H1 (cell line): ENCODE results near the gene KRTAP4-7. TPM values are rescaled to one million over a fixed set of nuclear protein-coding genes. Genes with fewer than 3 reads are reported as not detected.

ENCODE experiments used
- CTCF ChIA-PET: fragments of 300-600 bp; sonication (Branson Sonifier 250); formaldehyde crosslinking; loops from one replicate; lab custom pipeline; 2021; ENCODE audit not compliant: partially characterized antibody; lab: Charles Lee
- POLR2A ChIA-PET: fragments of 300-600 bp; sonication (Branson Sonifier 250); formaldehyde crosslinking; loops from one replicate; lab custom pipeline; 2021; ENCODE audit warnings: inconsistent platforms; ENCODE audit not compliant: partially characterized antibody; lab: Charles Lee
- DNase-seq, 2 experiments: peaks; one replicate each; pipeline versions ENCODE4 v3.0.0 to v3.0.0-alpha.2; 2010 to 2022; ENCODE audit warnings: low spot score in 2 of 2, low read depth in 1 of 2, mixed read lengths in 1 of 2
- FAIRE-seq: peaks from 2 replicates; lab custom pipeline; 2011; peaks lifted over from hg19 to GRCh38; lab: Jason Lieb, UNC
- H2AFZ ChIP-seq: 2 replicates; pipeline ENCODE4 v1.8.1; 2012; ENCODE audit warnings: low read length, inconsistent platforms
- H2AK5ac ChIP-seq: 2 replicates; pipeline ENCODE4 v1.6.1; 2013; ENCODE audit warnings: low read depth, low read length
- H2BK120ac ChIP-seq: replicated peaks from 2 replicates; pipeline ENCODE3; 2013; ENCODE audit warnings: low read depth, low read length, inconsistent platforms
- H2BK12ac ChIP-seq: 2 replicates; pipeline ENCODE4 v1.6.1; 2013; ENCODE audit warnings: low read depth, low read length
- H2BK15ac ChIP-seq: 2 replicates; pipeline ENCODE4 v1.6.1; 2013; ENCODE audit warnings: low read length
- H2BK20ac ChIP-seq: 2 replicates; pipeline ENCODE4 v1.6.1; 2013; ENCODE audit warnings: low read length
- H2BK5ac ChIP-seq: 2 replicates; pipeline ENCODE4 v1.6.1; 2013; ENCODE audit warnings: low read depth, low read length
- H3K14ac ChIP-seq: 2 replicates; pipeline ENCODE4 v1.6.1; 2013; ENCODE audit warnings: inconsistent platforms; ENCODE audit not compliant: insufficient read length
- H3K18ac ChIP-seq: 2 replicates; pipeline ENCODE4 v1.6.1; 2013; ENCODE audit warnings: low read length; ENCODE audit errors: extremely low read depth
- H3K23ac ChIP-seq: 2 replicates; pipeline ENCODE4 v1.6.1; 2013; ENCODE audit warnings: inconsistent platforms; ENCODE audit not compliant: insufficient read length
- H3K23me2 ChIP-seq: 2 replicates; pipeline ENCODE4 v1.6.1; 2013; ENCODE audit warnings: low read depth, low read length
- H3K27ac ChIP-seq: 2 replicates; pipeline ENCODE4 v1.6.1; 2011; ENCODE audit warnings: low read depth, low read length, inconsistent platforms
- H3K27me3 ChIP-seq, 4 experiments: replicated peaks in 1 of 4; 1 replicate in 1 of 4; 2 replicates in 3 of 4; pipeline versions ENCODE4 v1.6.1 to v1.8.1; 2011 to 2013; ENCODE audit warnings: low read length in 3 of 4, mild to moderate bottlenecking in 3 of 4, inconsistent platforms in 2 of 4, mixed read lengths in 2 of 4, moderate library complexity in 1 of 4; ENCODE audit not compliant: control insufficient read depth in 3 of 4, insufficient read depth in 3 of 4; ENCODE audit errors: extremely low read depth in 1 of 4
- H3K36me3 ChIP-seq, 4 experiments: 2 replicates each; pipeline versions ENCODE4 v1.6.1 to v1.8.1; 2011 to 2013; ENCODE audit warnings: mild to moderate bottlenecking in 4 of 4, low read length in 3 of 4, moderate library complexity in 2 of 4, control low read depth in 1 of 4, inconsistent platforms in 1 of 4; ENCODE audit not compliant: insufficient read depth in 4 of 4, control insufficient read depth in 2 of 4
- H3K4ac ChIP-seq: replicated peaks from 2 replicates; pipeline ENCODE3; 2013; ENCODE audit warnings: low read length, low read depth, mixed read lengths, inconsistent platforms; ENCODE audit not compliant: insufficient read length
- H3K4me1 ChIP-seq, 4 experiments: replicated peaks in 1 of 4; 1 replicate in 1 of 4; 2 replicates in 3 of 4; pipeline versions ENCODE4 v1.6.1 to v1.8.1; 2011 to 2013; ENCODE audit warnings: low read length in 3 of 4, inconsistent platforms in 2 of 4, mixed read lengths in 1 of 4; ENCODE audit not compliant: insufficient read depth in 4 of 4, control insufficient read depth in 3 of 4
- H3K4me2 ChIP-seq, 2 experiments: 2 replicates each; pipeline versions ENCODE4 v1.6.1 to v1.8.1; 2011 to 2013; ENCODE audit warnings: low read depth in 2 of 2, low read length in 2 of 2, control low read depth in 1 of 2, inconsistent platforms in 1 of 2, mild to moderate bottlenecking in 1 of 2; ENCODE audit not compliant: insufficient read depth in 1 of 2
- H3K4me3 ChIP-seq, 4 experiments: fragments of 200-600, 300-600 bp in 1 of 4; sonication (generic), shearing (Covaris generic), sonication (Bioruptor Twin) in 1 of 4; 2 replicates each; pipeline versions ENCODE4 v1.5.1 to v1.8.1; 2011 to 2016; ENCODE audit warnings: low read length in 4 of 4, low read depth in 3 of 4, control low read depth in 2 of 4, inconsistent platforms in 2 of 4, mild to moderate bottlenecking in 2 of 4, mixed read lengths in 1 of 4, moderate library complexity in 1 of 4; ENCODE audit not compliant: insufficient read depth in 2 of 4; ENCODE audit errors: extremely low read depth in 1 of 4
- H3K56ac ChIP-seq: replicated peaks from 2 replicates; pipeline ENCODE3; 2013; ENCODE audit warnings: low read depth, mild to moderate bottlenecking, mixed read lengths, low read length, inconsistent platforms; ENCODE audit not compliant: insufficient read length
- H3K79me1 ChIP-seq: 2 replicates; pipeline ENCODE4 v1.6.1; 2013; ENCODE audit warnings: low read depth, low read length, control low read depth
- H3K79me2 ChIP-seq, 2 experiments: 2 replicates each; pipeline versions ENCODE4 v1.6.1 to v1.8.1; 2012 to 2013; ENCODE audit warnings: low read length in 2 of 2, mild to moderate bottlenecking in 2 of 2, inconsistent platforms in 1 of 2; ENCODE audit not compliant: insufficient read depth in 2 of 2, control insufficient read depth in 1 of 2
- H3K9ac ChIP-seq, 4 experiments: replicated peaks in 1 of 4; 1 replicate in 1 of 4; 2 replicates in 3 of 4; pipeline versions ENCODE4 v1.6.1 to v1.8.1; 2011 to 2013; ENCODE audit warnings: low read depth in 3 of 4, low read length in 3 of 4, control low read depth in 2 of 4, mild to moderate bottlenecking in 2 of 4, moderate library complexity in 2 of 4, inconsistent platforms in 1 of 4; ENCODE audit errors: extremely low read depth in 1 of 4
- H3K9me3 ChIP-seq, 2 experiments: 2 replicates each; pipeline versions ENCODE4 v1.6.1 to v1.8.1; 2012 to 2013; ENCODE audit warnings: mild to moderate bottlenecking in 2 of 2, moderate library complexity in 2 of 2, control low read depth in 1 of 2, inconsistent platforms in 1 of 2, low read depth in 1 of 2, low read length in 1 of 2, mixed read lengths in 1 of 2; ENCODE audit not compliant: insufficient read depth in 2 of 2
- H4K20me1 ChIP-seq, 2 experiments: replicated peaks in 1 of 2; 2 replicates each; pipeline versions ENCODE3 to v1.8.1; 2011 to 2013; ENCODE audit warnings: inconsistent platforms in 2 of 2, low read length in 2 of 2, mild to moderate bottlenecking in 1 of 2; ENCODE audit not compliant: insufficient read depth in 2 of 2, control insufficient read depth in 1 of 2
- H4K5ac ChIP-seq: 2 replicates; pipeline ENCODE4 v1.6.1; 2013; ENCODE audit warnings: low read length, low read depth, mixed read lengths, inconsistent platforms; ENCODE audit not compliant: insufficient read length
- H4K8ac ChIP-seq: 2 replicates; pipeline ENCODE4 v1.8.0; 2013; ENCODE audit warnings: mild to moderate bottlenecking, moderate library complexity, low read length, inconsistent platforms; ENCODE audit not compliant: insufficient read depth; ENCODE audit errors: extremely low read depth
- H4K91ac ChIP-seq: replicated peaks from 2 replicates; pipeline ENCODE3; 2013; ENCODE audit warnings: low read length, mixed read lengths, inconsistent platforms; ENCODE audit not compliant: insufficient read length
- WGBS, 2 experiments: shearing (Covaris generic) in 1 of 2; methylation state at CpG; one replicate each; pipeline versions ENCODE4 v1.1.6 to v1.1.7; 2013 to 2015; ENCODE audit warnings: low lambda C conversion rate in 2 of 2, mixed read lengths in 2 of 2, inconsistent platforms in 1 of 2, low coverage in 1 of 2, missing lambda C conversion rate in 1 of 2; ENCODE audit not compliant: insufficient replicate concordance in 2 of 2, insufficient coverage in 1 of 2, insufficient read length in 1 of 2; ENCODE audit errors: extremely low coverage in 1 of 2, missing lambda C conversion rate in 1 of 2; 5-methylcytosine and 5-hydroxymethylcytosine counted together
- polyA plus RNA-seq, 7 experiments: library from polyadenylated mRNA; depleted of rRNA in 3 of 7; stranded (reverse) in 5 of 7; unstranded in 2 of 7; fragments of >200 nt in 5 of 7; fragments of 200-250 nt in 2 of 7; gene quantifications; 1 replicate in 5 of 7; 2 replicates in 1 of 7; 4 replicates in 1 of 7; pipeline versions ENCODE4 v1.2.1 to v1.2.3, GENCODE V29; 2011 to 2013; ENCODE audit warnings: missing spikeins in 2 of 7, mixed read lengths in 2 of 7
- total RNA-seq: library from RNA; stranded (reverse); fragmentation: NEBNext Ultra II Directional; extraction: Animal tissue kit (Norgen Biotek cat#: 25700); gene quantifications from 2 replicates; pipeline ENCODE4 v1.2.1, GENCODE V29; 2021

KRTAP4-7 gene
- total and polyA plus RNA-seq, 2 of the 8 experiments (the other 6 are each of a cell fraction or from before 2014, with no cell fraction given): not detected

GRCh38 chr17:41058741-41059140 lies 25.2 kb upstream of the KRTAP4-7 start:
- Histone ChIP-seq H3K56ac (no peak overlapping the region), H2BK12ac (no peak overlapping the region), H2BK5ac (no peak overlapping the region), H2AFZ (no peak overlapping the region), H3K4me1 (no peaks in the 10 kb centered on the region), H4K5ac (no peak overlapping the region), H4K8ac (no peak overlapping the region), H3K79me2 (no peaks in the 10 kb centered on the region), H3K9me3 (0 out of 4 replicates have a peak, but pooled peaks cover 0 to 4% of the 10 kb centered on the region in 2 experiments), H3K9ac (no peak overlapping the region), H3K4ac (no peak overlapping the region), H3K14ac (no peak overlapping the region), H3K79me1 (no peaks in the 10 kb centered on the region), H3K4me3 (no peak overlapping the region), H2BK120ac (no peak overlapping the region), H4K91ac (no peak overlapping the region), H3K27me3 (no peaks in the 10 kb centered on the region), H3K18ac (no peak overlapping the region), H3K4me2 (no peak overlapping the region), H4K20me1 (no peaks in the 10 kb centered on the region), H2BK15ac (no peak overlapping the region), H2AK5ac (no peak overlapping the region), H3K23ac (no peak overlapping the region), H3K36me3 (no peaks in the 10 kb centered on the region), H3K23me2 (no peaks in the 10 kb centered on the region), H3K27ac (no peak overlapping the region), H2BK20ac (no peak overlapping the region)
- DNase-seq (no peak), FAIRE-seq (no peak)
- 93% methylated on average over 5 of the region's 5 CpGs; no CpG with 5 or more reads in 1 of the 2 experiments for WGBS, 2 experiments
- ChIA-PET CTCF (interaction anchor here (0.6 to 1.0 kb wide), 3 partner anchors 10 to 160 kb away, joined by 3 read pairs; partner anchors contain the start of gene KRTAP2-1), POLR2A (no interaction called here)
